C1 segment of cervical spinal cord (tissue), 14 donors: ENCODE data around the gene ADAM12.
"Not testable (repeated sequence)": the region's sequence is repeated elsewhere in the genome, so short reads cannot be mapped to it uniquely, and the experiment has no call there.

Experiments
- DNase-seq, 14 donors: peaks; one replicate each; lab custom pipeline; 2025; lab: John Stamatoyannopoulos, UW

ADAM12 gene

DNA sequence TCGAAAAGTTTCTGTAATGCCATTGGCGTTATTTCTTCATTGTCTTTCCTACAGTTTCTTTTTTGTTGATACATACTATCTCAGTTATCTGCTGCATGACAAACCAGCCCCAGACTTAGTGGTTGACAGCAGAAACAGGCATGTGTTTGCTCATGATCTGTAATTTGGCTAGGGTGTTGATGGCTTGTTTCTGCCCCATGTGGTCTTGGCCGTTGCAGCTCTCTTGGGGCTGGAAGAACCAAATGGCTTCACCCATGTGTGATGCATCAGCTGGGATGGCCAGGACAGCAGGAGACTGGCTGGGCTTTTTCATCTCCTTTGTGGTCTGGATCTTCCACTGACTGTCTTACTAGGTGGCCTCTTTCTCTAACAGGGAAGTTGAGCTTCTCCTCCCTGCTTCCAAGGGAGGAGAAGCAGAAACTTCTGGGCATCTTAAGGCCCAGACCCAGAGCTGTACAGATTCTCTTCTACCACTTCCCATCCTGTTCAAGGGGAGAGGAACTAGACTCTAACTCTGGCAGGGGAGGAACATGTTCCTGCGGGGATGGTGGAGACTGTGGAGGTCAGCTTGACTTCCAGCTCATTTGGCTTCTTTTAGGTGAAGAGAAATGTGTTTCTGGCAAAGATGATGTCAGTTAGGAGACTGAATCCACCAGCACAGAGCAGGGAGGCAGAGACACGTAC lies 402.6 kb downstream of the ADAM12 start:
- DNase-seq: no peak

GRCh38 chr10:125984865-125985495 lies 403.3 kb downstream of the ADAM12 start:
- no peak for DNase-seq

DNA sequence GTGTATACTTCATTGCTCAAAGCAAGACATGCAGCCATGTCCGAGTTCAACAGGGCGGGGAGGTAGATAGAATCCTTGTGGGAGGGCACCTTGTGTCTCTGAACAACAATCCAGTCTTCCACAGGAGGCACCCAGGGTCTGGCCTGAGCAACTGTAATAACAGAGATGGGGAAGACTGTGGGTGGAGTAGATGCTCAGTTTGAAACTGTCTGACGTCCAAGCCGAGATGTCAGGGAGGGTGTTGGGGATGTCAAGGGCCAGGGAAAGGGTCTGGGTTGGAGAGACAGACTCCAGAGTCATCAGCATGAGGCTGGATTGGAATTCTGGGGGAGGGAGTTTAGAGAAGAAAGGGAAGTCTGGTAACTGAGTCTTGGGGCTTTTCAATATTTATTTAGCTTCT lies 403.9 kb downstream of the ADAM12 start:
- no peak for DNase-seq

DNA sequence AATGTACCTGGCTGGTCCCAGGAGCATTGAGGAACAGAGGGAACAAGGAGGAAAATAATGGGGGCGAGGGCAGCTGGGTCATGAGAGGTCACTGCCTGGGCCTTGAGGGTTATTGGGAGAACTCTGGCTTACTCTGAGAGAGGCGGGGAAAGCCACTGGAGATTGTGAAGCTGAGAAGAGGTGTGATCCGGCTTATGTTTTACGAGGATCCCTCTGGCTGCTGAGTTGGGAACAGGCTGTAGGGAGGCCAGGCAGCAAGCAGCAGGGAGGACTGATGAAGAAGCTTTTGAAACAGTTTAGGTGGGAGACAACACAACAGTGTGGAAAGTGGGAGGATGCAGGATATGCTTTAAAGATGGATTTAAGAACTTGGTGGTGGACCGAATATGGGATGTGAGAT lies 404.6 kb downstream of the ADAM12 start:
- DNase-seq: no peak

DNA sequence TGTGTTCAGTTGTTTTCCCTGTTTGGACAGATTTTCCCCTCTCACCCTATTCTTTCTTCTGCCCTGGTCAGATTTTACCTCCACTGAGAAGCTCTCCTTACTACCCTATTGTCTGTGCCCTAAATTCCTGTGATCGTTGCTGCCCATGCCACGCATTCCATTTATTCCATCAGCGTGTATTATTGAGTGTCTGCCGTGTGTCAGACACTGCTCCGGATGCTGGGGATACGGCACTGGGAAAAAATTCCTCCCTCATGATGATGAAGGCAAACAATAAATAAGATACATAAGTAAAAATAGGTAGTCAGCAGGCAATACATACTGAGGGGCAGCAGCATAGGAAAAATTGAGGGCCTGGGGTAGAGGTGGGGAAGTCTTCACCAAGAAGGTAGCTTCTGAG lies 405.1 kb downstream of the ADAM12 start:
- DNase-seq: no peak

- peak in 7 of 14 donors; percentile 2 to 44 (median 17) for DNase-seq
Observed at GRCh38 chr10:125982260-125982948, 405.9 kb downstream of the ADAM12 start.

DNA sequence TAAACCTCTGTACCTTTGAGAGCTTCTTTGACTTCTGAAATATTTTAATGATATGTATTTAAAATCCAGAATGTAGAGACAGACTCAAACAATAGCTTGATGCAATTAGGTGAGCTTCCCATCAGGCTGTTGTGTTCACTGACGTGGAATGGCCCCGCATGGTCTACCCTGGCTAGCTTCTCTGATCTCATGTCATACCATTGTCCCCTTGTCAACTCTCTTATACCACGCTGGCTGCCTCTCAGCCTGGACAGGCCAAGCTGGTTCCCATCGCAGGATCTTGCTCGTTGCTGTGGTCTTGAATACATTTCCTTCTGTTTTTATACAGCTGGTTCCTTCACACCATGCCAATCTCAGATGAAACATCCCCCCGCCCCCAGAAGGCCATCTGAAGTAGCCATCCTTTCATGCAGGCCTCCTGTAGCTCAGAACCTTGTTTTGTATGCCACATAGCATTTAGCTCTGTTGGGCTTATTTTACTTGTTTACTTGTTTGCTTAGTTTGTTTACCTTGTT lies 407.7 kb downstream of the ADAM12 start:
- peak in 1 of 14 donors; percentile 17 for DNase-seq

DNA sequence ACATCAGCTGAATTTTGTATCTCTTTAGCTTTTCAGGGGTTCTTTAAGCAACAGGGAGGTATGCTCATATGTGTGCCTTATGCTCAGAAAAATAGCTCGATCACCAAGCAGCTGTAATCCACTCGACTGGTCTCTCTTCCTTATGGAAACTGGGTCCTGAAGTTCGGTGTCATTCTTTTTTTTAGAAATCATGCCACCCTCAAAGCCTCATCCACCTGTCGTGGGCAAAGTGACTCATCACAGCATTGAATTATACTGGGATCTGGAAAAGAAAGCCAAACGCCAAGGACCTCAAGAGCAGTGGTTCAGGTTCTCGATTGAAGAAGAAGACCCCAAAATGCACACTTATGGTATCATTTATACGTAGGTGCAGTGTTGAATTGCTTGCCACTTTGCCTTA lies 408.3 kb downstream of the ADAM12 start:
- DNase-seq: no peak

DNA sequence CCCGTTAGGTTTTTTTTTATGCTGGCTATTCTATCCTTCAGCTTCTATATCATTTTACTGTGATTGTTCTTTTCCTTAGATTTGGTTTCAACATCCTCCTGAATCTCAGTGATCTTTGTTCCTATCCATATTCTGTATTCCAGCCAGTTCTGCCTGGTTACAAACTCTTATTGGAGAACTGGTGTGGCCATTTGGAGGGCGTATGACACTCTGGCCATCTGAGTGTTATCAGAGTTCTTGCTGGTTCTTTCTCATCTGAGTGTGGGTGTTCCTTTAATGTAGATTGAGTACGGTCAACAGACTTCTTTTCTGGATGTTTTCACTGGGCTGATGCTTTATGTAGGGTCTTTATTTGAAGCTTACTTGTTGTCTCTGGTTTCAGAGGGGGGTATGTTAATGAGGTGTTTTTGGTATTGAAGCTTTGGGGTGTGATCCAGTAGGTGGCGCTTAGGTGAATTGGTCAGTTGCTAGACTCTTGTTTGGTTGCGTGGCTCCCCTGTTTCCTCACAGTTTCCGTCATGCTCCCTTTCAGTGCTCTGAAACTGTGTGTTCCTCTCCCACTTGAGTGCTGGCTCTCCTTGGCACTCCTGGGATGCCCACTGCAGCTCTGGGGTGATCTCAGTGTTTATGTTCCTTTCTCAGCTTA lies 411.2 kb downstream of the ADAM12 start:
- DNase-seq: no peak

- DNase-seq: not testable (repeated sequence)
Observed at GRCh38 chr10:125970077-125970630, 418.1 kb downstream of the ADAM12 start.

- no peak for DNase-seq
Observed at GRCh38 chr10:125967533-125967932, 420.7 kb downstream of the ADAM12 start.

GRCh38 chr10:125964558-125964957 lies 423.7 kb downstream of the ADAM12 start:
- no peak for DNase-seq
